Activated T-helper 1 cell treated with anti-CD3 and anti-CD28 coated beads, Interleukin-12 subunit alpha, Interleukin-12 subunit beta, Interleukin-2, Interleukin-4 antibody, amounts not matched to agents 30 ng/mL and 10 ng/mL and 1 ng/mL, durations not matched to agents 14 hours and 24 hours and 36 hours (primary cell): ENCODE data around the gene TPGS2. TPM values are rescaled to one million over a fixed set of nuclear protein-coding genes. Genes with fewer than 3 reads are reported as not detected.
"Not testable (repeated sequence)": the region's sequence is repeated elsewhere in the genome, so short reads cannot be mapped to it uniquely, and the experiment has no call there.

ENCODE experiments used
- DNase-seq: peaks from one replicate; pipeline ENCODE4 v3.0.0; 2021; ENCODE audit warnings: low spot score
- H3K27ac Mint-ChIP-seq: one replicate; pipeline ENCODE4 v1.8.0; 2021; ENCODE audit warnings: mild to moderate bottlenecking, mixed read lengths
- H3K27me3 Mint-ChIP-seq: one replicate; pipeline ENCODE4 v1.8.0; 2022; ENCODE audit warnings: mild to moderate bottlenecking, moderate library complexity, mixed read lengths; ENCODE audit not compliant: insufficient read depth
- H3K36me3 Mint-ChIP-seq: one replicate; pipeline ENCODE4 v1.8.0; 2021; ENCODE audit warnings: low read depth, mixed read lengths
- H3K4me1 Mint-ChIP-seq: one replicate; pipeline ENCODE4 v1.8.0; 2021; ENCODE audit warnings: low read depth, mixed read lengths
- H3K4me3 Mint-ChIP-seq: one replicate; pipeline ENCODE4 v1.8.0; 2021; ENCODE audit warnings: mild to moderate bottlenecking, moderate library complexity, mixed read lengths
- H3K9me3 Mint-ChIP-seq: one replicate; pipeline ENCODE4 v1.8.0; 2021; ENCODE audit warnings: mixed read lengths
- intact Hi-C: fragments of 100-400 bp; cut with micrococcal nuclease; formaldehyde crosslinking; loops from one replicate; pipeline ENCODE4 v1.15.1; 2024
- total RNA-seq: library from RNA; stranded (reverse); gene quantifications from 2 replicates; pipeline ENCODE4 v1.2.3, GENCODE V29; 2022

The TPGS2 gene
- total RNA-seq, 1 donor from 2014 or later = 72.6 TPM

DNA sequence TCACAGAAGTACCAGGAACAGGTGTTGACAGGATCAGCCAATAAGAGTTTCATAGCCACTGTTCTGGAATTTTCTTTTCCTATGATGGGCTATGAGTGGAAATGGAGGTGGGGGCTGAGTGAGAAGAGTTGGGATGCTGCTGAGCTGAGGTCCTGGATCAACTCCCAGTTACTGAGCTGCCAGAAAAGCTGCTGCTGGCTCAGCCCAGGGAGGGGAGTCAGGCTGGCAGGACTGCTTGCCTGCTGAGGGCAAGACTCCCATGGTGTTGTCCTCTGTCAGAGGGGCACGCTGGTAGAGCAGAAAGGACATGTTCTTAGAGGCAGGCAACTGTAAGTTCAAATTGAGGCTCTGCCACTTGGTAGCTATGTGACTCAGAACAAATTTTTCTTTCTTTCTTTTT, 11.8 kb downstream of the TPGS2 start:
- Mint-ChIP-seq H3K4me3 (no peak overlapping the region), H3K9me3 (no peaks in the 10 kb centered on the region), H3K27ac (no peak overlapping the region), H3K27me3 (no peaks in the 10 kb centered on the region), H3K36me3 (peaks cover 28% of the 10 kb centered on the region), H3K4me1 (peaks cover 14% of the 10 kb centered on the region)
- DNase-seq = no peak
- intact Hi-C loops = no loop called here

- Mint-ChIP-seq H3K36me3 (peaks cover 30% of the 10 kb centered on the region), H3K4me1 (peaks cover 14% of the 10 kb centered on the region)
- H3K4me3 Mint-ChIP-seq, H3K9me3 Mint-ChIP-seq, DNase-seq, H3K27ac Mint-ChIP-seq, H3K27me3 Mint-ChIP-seq, intact Hi-C loops: not testable (repeated sequence)
Measured at GRCh38 chr18:36816096-36816495, 12.7 kb downstream of the TPGS2 start.

DNA sequence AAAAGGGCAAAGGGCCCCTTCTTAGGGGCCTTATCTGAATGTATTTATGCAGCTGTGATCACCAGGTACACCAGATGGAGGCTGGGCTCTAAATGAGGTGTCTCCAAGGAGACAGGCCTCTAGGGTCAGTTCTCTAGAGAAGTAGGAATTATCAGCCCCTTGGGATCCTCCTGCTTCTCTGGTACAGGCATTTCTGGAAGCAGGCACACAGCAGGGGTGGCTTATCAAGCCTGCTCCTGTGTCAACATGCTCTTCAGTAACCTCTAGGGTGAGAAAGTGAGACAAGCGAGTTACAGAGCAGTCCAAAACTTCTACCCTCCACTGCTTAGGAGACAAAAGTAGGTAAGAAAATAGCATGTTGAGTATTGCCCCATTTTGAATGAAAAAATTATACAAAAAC, 13.8 kb downstream of the TPGS2 start:
- Mint-ChIP-seq H3K4me1 (peaks cover 14% of the 10 kb centered on the region), H3K27me3 (no peaks in the 10 kb centered on the region), H3K9me3 (no peaks in the 10 kb centered on the region), H3K27ac (no peak overlapping the region), H3K36me3 (peaks cover 32% of the 10 kb centered on the region), H3K4me3 (no peak overlapping the region)
- intact Hi-C loops = no loop called here
- DNase-seq = no peak

DNA sequence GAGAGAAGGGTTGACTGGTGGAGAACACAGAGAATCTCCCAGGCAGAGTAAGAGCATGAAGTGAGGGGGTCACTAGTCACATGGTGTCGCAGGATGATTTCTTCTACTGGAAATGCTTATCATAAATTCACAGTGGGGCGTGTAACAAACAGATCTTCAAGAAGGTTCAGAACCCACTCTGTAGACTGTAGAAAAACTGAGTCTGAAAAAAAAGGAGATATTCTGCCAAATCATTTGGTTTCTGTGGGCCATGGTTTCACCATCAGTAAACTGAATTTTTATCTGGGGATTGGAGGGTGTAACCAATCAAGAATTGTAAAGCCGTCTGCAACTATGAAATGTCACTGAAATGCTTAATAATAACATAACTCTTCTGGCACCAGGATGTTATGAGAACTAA, 15.0 kb downstream of the TPGS2 start:
- Mint-ChIP-seq H3K36me3 (peaks cover 29% of the 10 kb centered on the region), H3K27ac (no peak overlapping the region), H3K4me1 (peaks cover 19% of the 10 kb centered on the region), H3K9me3 (no peaks in the 10 kb centered on the region), H3K27me3 (no peaks in the 10 kb centered on the region), H3K4me3 (no peak overlapping the region)
- no peak for DNase-seq
- intact Hi-C loops = no loop called here

DNA sequence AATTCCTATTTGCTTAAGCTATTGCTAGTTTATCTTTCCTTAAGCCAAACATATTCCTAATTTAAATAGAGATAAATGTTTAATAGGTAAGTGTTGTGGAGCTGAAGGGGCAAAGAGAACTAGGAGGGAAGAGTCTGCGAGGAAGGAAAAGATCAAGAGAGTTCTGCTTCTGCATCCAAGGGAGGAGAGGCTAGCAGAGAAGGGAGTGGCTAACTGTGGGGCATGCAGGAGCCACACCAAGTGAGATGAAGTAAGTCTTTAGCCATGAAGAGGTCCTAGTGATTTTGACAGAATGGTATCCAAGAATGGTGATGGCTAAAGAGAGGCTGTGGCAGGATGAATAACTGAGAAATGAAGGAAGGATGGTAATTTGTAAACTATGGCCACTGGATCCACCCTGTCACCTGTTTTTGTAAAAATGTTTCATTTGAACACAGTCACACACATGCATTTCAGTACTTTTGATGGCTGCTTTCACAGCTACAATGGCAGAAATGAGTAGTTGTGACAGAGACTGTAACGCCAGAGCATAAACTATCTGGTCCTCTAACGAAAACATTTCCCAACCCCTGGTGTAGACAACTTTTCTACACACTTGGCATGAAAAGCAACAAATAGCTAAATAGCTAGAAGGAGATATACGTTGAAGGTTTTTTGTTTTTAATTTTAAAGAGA, 15.6 kb downstream of the TPGS2 start:
- H3K9me3 Mint-ChIP-seq = no peaks in the 10 kb centered on the region
- H3K27ac Mint-ChIP-seq = no peak overlapping the region
- no peak for DNase-seq
- intact Hi-C loops = no loop called here
- peaks cover 19% of the 10 kb centered on the region for H3K4me1 Mint-ChIP-seq
- H3K36me3 Mint-ChIP-seq = peaks cover 28% of the 10 kb centered on the region
- no peaks in the 10 kb centered on the region for H3K27me3 Mint-ChIP-seq
- H3K4me3 Mint-ChIP-seq = no peak overlapping the region

GRCh38 chr18:36812678-36813077, 16.1 kb downstream of the TPGS2 start:
- no peaks in the 10 kb centered on the region for H3K9me3 Mint-ChIP-seq
- intact Hi-C loops = no loop called here
- DNase-seq = no peak
- H3K36me3 Mint-ChIP-seq = peaks cover 26% of the 10 kb centered on the region
- H3K27me3 Mint-ChIP-seq = no peaks in the 10 kb centered on the region
- H3K4me3 Mint-ChIP-seq = no peak overlapping the region
- H3K27ac Mint-ChIP-seq = no peak overlapping the region
- peaks cover 19% of the 10 kb centered on the region for H3K4me1 Mint-ChIP-seq

DNA sequence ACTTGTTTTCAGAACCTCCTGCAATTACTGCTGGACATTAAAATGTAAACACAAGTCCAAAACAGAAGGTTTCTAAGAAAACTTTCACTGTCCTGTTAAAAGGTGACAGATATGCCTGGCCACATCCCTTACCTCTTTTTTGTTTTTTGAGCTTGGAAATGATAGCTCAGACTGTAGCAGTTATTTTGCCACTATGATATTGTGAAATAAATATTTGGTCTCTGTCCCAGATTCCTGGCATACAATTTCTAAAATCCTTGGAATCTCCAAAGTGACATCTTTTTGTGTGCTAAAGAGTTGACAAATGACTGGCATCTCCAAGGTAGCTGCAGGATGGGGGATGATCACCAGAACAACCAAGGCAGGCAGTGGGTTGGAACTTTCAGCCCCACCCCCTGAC, 16.8 kb downstream of the TPGS2 start:
- intact Hi-C loops = no loop called here
- no peak for DNase-seq
- Mint-ChIP-seq H3K9me3 (no peaks in the 10 kb centered on the region), H3K4me1 (peaks cover 19% of the 10 kb centered on the region), H3K27ac (no peak overlapping the region), H3K27me3 (no peaks in the 10 kb centered on the region), H3K4me3 (no peak overlapping the region), H3K36me3 (peaks cover 31% of the 10 kb centered on the region)

DNA sequence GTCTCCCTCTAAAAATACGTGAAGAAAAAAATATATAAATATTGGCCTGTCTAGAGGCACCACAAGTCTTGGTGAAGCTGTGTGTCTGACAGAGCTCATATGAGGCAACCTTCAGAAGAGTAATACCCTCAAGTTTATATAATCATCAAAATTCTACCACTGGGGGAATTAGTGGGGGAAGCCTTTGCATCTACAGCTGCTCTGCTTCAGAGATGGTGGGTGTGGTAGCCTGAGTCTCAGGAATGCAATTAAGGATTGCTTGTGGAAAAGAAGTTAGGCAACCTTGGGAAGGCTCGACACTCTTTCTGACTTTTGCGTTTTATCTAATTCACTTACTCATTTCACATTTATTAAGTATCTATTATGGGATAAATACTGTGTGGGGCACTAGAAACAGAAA, 17.4 kb downstream of the TPGS2 start:
- DNase-seq = no peak

GRCh38 chr18:36809590-36810381, 19.0 kb downstream of the TPGS2 start:
- Mint-ChIP-seq H3K36me3 (peaks cover 41% of the 10 kb centered on the region), H3K9me3 (no peaks in the 10 kb centered on the region), H3K27ac (no peak overlapping the region), H3K27me3 (no peaks in the 10 kb centered on the region), H3K4me3 (no peak overlapping the region), H3K4me1 (peaks cover 19% of the 10 kb centered on the region)
- intact Hi-C loops = loop anchor here (1.0 to 2.0 kb wide), 3 partner anchors 19 to 713 kb away; partner anchors contain the start of genes KIAA1328 and TPGS2
- DNase-seq = peak; percentile 12

More for the DNA sequence above, 17.4 kb downstream of the TPGS2 start:
- intact Hi-C loops = no loop called here
- H3K36me3 Mint-ChIP-seq = peaks cover 31% of the 10 kb centered on the region
- H3K4me3 Mint-ChIP-seq = no peak overlapping the region
- H3K27me3 Mint-ChIP-seq = no peaks in the 10 kb centered on the region
- peaks cover 19% of the 10 kb centered on the region for H3K4me1 Mint-ChIP-seq
- no peaks in the 10 kb centered on the region for H3K9me3 Mint-ChIP-seq
- H3K27ac Mint-ChIP-seq = no peak overlapping the region

GRCh38 chr18:36808681-36809080, 20.1 kb downstream of the TPGS2 start:
- Mint-ChIP-seq H3K27ac (no peak overlapping the region), H3K9me3 (no peaks in the 10 kb centered on the region), H3K36me3 (peaks cover 45% of the 10 kb centered on the region), H3K4me1 (peaks cover 9% of the 10 kb centered on the region), H3K4me3 (no peak overlapping the region), H3K27me3 (no peaks in the 10 kb centered on the region)
- DNase-seq = no peak
- intact Hi-C loops = loop anchor here (1.0 to 2.0 kb wide), 3 partner anchors 20 to 712 kb away; partner anchors contain the start of genes KIAA1328 and TPGS2

DNA sequence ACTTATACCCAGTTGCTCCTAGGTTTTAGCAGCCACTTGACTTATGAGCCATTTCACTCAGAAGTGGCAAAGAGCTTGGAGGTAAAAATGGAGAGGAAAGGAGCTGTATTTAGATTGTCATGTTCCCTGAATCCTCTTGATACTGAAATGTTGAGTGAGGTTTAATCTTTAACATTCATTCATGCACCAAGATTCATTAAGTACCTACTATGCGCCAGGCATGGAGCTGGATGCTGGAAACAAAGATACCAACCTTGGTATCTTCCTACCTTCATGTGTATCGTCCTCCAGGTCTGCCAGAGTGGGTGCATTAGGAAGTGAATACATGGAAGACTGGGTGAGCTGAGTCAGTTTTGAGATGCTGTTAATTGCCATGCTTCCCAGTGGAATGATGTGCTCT, 23.7 kb downstream of the TPGS2 start:
- intact Hi-C loops = no loop called here
- Mint-ChIP-seq H3K27me3 (no peaks in the 10 kb centered on the region), H3K27ac (no peak overlapping the region), H3K4me1 (peaks cover 4% of the 10 kb centered on the region), H3K9me3 (no peaks in the 10 kb centered on the region), H3K4me3 (no peak overlapping the region), H3K36me3 (peaks cover 45% of the 10 kb centered on the region)
- no peak for DNase-seq

GRCh38 chr18:36798738-36799473, 29.9 kb downstream of the TPGS2 start:
- peak overlapping the region; percentile 6 for H3K27ac Mint-ChIP-seq
- H3K36me3 Mint-ChIP-seq = peaks cover 47% of the 10 kb centered on the region

More at GRCh38 chr18:36798738-36799473, 29.9 kb downstream of the TPGS2 start:
- intact Hi-C loops = no loop called here
- Mint-ChIP-seq H3K9me3 (no peaks in the 10 kb centered on the region), H3K4me1 (no peaks in the 10 kb centered on the region), H3K27me3 (no peaks in the 10 kb centered on the region), H3K4me3 (no peak overlapping the region)
- DNase-seq = no peak
